GM19043 (cell line): ENCODE data around the gene EFNA5.
A peak's percentile ranks its signal among the peaks of the same experiment; 100 is the strongest.

ENCODE experiments used
- ATAC-seq: cut with Tn5 transposase; IDR thresholded peaks from one replicate; pipeline ENCODE4 v1.9.1; 2021; ENCODE audit warnings: low read depth; ENCODE audit not compliant: unreplicated experiment

EFNA5 gene

DNA sequence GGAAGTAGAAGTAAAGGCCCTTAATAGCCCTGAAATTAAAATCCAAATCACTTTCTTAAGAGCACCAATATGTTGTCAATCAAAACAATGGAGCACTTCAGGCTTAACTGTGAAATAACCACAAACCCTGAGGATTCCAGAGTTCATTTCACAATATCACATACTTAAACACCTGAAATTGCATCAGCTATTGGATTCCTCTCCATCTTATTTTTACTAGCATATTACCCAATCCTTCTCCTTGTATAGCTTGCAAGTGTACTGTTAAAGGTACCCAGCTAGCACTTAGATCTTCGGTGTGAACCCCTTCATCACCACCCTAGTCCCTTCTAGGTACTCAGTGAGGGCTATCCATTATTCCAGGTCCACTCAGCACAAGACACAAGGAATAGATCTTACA is 287.3 kb downstream of the EFNA5 start:
- ATAC-seq = no peak

DNA sequence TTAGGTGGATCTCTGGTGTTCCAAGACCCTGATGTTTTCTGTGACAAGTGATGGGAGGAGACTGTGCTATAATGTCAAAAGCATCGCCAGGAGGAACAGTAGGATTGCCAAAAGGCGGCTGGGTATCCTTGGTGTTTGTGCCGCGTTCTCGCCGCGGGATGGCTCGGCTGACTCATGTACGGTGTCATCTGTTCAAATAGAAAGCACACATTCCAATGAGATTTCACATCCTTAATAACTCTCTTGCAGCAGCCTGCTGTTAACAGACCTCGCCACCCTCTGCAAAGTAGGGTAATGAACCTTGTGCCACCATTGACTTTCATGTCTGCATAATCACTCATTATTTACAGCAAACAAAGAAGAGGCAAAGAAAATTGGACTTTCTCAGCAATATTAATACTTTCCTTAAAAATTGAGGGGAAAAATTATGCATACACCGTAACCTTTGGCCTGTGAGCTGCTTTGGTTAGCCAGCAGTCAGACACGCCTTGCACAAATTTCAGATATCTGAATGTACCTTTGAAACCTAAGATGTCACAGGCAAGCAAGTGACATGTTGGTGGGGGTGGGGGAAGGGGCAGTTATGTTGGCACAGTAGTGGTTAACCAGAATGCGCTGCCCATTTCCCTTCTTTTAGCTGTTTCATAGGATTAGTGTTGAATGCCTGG is 289.4 kb downstream of the EFNA5 start:
- ATAC-seq = no peak

DNA sequence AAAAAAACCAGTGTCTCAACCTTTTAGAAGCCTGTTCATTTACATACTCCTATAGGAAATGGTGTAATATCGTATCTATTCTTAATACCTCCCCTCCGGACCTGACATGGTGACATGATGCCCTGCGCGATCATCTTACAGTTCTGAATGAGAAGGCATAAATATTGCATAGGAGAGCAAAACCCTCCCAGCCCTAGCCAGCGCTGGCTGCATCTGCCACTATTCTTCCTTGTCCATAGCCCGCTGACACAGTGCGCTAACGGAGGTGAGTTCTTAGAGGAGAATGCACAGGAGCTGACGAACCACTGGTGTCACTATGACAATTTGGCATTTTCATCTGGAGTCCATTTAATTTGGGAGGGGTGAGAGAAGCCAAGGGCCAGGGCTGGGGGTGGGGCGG is 290.1 kb downstream of the EFNA5 start:
- ATAC-seq = no peak

DNA sequence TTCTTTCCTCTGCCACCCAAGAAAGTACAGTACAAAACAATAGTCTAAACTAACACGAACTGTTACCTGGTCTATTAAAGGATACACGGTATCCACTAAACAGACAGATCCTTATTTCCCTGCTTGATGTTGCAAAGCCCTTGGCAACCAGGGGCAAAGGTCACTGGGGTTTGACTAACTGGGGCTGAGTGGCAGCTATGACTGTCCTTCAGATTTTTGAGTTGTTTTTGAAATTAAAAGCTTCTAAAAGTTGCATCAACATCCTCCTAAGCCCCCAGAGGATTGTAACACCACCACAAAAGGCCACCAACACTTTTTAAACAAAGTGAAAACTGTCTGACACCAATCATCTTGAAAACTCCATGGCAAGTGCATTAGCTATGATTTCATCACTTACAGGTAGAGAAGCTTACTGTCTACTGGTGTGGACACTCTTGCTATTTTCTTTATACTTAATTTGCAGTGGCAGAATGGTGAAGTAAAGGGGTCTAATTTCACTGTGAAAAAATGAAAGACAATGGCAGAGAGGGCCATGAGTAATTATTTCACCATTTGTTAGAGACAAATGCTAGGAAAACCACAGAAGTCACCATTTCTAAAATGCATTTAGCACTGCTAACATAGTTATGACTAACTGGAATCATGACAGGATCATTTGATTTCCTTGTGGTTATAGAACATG is 292.4 kb downstream of the EFNA5 start:
- ATAC-seq = no peak

DNA sequence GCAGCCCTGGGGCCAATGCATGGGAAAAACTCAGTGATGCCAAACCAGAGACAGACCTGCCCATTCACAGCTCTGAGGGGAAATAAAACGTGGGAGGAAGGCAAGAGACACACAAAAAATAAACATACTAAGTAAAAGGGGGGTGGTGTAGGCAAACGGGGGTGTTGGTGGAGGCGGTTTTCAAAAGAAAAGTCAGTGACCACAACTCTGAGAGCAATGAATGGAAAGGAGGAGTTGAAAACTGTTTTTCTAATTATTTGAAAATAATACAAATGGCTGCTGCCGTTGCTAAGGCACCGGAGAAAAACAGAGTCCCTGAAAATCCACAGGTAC is 293.5 kb downstream of the EFNA5 start:
- ATAC-seq = no peak

DNA sequence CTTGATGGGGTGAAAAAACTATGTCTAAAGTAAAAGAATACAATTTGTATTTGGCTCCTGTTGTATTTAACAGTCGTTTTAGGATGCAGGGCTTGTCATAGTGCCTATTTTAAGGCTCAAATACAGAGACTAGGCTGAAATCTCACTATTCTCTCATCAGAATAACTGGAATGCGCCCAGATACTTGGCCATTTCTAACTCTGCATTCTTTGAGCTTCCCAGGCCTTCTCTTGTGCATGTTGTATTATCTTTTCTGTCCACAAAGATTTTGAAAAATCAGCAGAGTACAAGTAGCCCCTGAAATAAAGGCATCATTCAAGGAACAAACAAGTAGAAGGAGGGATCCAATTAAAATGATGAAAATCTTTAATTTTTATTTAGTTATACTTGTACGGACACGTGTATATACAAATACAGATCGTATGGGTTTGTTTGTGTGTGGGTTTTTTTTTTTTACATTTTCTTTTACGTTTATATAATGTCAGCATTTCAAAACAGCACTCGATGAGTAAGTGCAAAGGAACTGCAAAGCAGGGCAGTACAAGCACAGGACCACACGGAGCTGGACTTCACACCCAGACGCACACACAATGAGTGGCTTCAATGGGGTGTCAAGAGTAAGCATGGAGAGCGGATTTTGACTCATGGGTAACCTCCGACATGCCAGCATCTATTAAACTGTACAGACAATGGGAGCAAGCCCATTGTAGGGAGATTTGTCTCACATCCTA is 294.0 kb downstream of the EFNA5 start:
- no peak for ATAC-seq

DNA sequence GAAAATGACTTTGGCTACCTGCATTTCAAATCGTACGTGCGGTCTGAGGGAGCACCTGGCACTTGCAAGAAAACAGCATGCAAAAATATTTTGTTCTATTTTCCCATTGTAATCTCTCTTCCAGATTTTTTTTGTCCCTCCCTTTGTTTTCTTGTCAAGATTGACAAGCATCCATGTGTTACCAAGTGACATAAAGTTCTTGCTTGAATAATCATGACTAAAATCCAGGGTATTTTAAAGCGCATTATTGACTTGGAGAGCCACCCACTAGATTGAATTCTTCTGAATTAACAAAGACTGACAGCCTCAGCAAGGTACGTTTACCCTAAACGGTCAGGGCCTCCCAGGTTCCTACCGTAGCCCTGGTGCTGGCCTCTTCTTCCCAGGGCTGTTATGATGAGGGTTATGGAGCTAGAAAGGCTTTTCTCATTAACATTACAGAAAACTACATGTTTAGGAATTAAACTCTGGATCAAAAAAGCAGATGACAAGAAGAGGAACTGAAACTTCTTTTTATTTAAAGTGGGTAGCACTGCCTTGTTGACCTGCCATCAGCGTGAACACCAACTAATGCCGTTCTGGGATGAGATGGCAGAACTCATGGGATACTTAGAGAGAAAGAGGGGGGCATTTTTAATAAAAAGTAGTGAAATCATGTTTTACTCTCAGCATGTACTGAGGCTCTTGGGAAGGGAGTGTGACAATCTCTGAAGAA is 297.0 kb downstream of the EFNA5 start:
- ATAC-seq = peak; percentile 82

DNA sequence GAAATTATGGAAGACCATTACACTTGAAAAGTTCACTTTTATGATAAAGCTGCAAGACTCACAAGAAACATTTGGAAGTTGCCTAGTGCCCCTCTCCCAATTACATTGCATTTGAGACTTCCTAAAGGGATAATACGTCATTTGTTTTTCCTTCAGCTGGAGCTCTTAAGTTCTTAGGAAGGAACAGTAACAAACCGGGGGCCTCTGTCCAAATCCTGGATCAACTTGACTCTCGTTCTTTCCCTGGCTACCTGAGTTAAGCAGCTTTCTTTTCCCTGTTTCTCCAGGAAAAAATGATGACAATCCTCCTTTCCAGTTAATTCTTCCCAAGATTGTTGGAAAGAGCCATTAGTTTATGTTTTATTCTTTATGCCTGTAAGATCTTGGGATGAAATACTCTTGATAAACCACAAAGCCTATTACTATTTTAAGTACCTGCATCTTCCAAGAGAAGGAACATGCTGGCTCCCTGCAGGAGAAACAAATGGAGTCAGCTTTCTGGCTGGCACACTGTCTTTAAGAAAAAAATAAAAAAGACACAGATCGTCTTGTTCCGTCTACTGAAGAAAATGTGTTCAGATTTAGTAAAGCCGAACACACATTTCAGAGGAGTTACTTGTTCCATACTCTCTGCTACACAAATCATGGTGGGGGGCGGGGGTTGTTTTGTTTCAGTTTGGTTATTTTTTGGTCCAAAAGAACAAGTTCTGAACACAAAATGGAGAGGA is 297.9 kb downstream of the EFNA5 start:
- ATAC-seq = no peak

DNA sequence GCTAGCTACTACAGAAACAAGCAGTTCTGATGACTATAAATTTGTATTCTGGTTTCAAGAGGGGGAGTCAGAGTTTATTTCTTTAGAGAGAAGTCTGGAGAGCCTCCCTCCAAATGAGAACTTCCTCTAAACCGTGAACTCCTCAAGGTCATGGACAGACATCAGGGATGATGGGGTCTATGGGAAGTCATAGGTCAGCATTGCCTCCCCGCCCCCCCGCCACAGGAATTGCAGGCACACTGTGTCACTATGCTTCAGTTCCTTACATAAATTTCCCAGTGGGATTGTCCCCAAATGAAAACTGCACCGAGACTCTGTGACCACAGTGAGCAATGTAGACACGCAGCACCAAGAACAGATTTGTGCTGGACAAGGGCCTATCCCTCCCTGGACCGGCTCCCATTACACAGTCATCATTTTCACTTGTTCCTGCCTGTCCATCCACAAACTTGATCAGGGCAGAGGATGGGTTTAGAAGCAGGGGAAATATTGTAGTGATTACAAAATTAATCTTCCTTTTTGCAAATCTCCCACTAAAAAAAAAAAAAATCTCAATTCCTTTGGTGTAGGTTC is 300.3 kb downstream of the EFNA5 start:
- ATAC-seq = no peak

DNA sequence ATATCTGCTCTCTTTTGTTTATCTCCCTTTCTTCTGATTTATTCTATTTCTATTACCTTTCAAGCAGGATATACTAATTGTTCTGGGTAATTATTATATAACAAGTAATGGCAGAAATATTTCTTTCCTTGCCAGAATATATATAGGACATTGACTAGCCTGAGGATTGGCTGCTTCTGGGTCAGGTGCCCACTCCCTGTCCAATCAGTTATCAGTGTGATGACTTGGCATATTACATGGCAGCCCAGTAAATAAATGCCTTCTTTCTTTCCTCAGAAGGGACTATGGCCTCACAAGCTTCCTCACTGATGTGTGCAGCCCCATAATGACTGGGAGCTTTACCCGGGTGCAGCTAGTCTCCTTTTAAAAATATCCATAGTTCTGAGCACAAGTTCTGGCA is 301.1 kb downstream of the EFNA5 start:
- ATAC-seq = no peak

DNA sequence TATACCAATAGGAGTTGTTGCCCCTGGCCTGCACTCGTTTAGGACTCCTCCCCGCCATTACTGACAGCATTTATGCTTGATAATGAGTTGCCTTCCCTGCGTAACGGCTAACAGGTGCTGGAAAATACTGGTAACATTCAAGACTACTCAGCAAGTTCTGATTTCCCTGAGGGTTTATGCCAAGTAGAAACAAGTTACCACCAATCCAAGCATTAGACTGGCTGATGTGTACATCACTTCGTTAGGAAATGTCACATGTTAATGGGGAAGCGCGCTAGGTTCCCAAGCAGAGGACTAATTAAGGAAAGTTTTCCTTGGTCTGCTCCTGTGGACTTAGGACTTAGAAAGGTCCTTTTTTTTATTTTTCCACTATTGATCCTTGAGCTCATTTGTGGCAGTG is 302.1 kb downstream of the EFNA5 start:
- ATAC-seq = no peak

DNA sequence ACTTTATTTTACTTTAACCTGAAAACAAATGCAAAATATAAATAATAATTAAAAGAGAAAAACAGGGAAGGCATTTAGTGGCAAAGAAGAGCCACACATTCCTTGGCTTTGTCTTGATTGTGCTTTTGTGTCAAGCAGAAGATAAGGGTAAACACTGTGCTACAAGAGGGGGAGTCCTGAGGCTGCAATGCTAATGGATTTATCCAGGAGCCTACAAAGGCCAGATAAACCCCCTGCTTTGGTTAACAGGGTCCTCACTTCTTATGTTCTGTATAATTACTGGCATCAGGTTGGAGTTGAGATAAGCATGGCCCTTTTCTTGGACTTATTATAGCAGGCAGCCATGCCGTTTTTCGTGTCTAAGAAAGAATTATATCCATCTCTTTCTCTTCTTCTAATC is 302.8 kb downstream of the EFNA5 start:
- ATAC-seq = no peak

DNA sequence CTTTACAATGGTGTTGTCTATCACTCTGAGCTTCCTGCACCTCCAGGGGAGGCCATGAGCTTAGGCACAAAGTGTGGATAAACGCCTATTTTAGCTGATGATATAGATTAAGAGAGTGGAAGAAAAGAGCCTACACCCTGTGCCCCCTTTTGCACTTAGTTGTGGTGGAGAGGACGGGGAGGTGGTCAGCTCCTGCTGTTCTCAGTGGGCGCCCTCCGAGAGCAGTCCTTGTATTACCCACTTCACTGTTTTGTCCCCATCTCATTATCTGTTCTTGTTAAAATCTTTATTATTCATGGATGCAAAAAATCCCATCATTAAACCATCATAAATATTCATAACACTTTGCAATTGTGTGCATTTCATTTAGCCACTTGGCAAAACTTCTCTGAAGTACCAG is 303.3 kb downstream of the EFNA5 start:
- no peak for ATAC-seq

DNA sequence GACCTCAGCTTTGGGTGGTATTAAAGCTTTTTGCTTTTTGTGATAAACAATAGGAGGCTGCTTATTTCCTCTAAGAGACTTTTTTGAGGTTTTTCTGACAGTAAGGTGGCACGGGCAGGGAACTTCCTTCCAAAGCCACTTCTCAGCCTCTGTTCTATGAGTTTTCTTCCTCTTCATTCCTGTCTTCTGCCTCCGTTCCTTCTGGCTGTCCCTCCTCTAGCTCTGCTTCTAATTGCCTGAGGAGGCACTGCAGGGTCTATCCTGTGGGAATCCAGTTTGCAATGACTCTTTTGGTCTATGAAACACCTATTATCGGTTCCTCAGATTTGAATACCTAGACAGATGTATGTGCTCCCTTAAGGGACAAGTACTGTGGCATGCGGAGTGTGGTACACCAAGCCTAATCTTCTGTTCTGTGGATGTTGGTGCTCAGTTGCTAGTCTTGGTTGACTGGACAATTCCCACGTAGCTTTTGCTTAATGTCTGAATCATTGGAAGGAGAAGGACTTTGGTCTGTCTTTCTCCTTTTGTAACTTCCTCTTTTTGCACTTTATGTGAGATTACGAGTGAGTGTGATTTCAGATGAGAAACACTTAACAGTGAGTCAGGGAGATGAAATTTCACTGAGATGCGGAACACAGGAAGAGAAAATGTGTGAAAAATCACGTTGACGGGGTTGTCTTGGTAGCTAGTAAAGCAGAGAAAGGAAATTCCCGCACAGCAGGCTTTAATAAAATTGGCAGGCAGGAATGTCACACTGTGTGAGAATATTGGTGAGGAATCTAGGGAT is 305.2 kb downstream of the EFNA5 start:
- peak; percentile 52 for ATAC-seq

DNA sequence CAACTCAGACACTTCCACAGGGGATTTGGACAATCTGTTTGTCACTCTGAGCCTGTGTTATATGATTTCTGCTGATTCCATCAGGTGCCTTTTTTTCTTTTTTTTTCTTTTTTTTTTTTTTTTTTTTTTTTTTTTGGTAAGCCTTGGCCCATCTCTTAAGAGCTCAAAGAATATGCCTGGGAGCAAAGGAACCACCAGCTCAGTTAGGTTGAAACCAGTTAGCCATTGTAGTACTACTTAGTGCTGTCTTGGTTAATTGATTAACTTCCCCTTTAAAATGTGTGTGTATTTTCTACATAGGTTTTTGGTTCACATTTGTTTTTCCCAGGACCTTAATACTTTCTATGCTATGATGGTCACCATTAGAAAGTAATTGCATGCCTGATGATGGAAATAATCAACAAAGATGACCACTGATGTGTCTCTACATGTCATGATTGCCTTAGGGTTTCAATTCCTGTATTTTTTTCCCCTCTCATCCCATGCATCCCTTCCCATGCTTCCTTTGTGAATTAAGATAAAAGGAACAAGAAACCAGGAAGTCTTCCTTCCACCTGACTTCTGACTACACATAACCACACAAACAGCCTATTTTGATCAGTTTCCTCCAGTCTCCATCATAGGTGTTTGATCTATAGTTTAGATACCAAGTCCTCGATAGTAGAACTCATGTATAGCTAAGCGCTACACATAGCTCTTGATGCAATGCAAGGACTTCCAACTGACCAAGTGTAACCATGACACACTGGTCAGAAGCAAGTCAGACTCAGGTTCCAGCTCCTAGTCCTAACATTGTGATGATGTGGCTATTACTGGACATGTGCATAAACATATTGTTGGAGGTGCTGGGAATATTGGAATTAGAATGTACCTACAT is 306.1 kb downstream of the EFNA5 start:
- ATAC-seq = peak; percentile 38

DNA sequence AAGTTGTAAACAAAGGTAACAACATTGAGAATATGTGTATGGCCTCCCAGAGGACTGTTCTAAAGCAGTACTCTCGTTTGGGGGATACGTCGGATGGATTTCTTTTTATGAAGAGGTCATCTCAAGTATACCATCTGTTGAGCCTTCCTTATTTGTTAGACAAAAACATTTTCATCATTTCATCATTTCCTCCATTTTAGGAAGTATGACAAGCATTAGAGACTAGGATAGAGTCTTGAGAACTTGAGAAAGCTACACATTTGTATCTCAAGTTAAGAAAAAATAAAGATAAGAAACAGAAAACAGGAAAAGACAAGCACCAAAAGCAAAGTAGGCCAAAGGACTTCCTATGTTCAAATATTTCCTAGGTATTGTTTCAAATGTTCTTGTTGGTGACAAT is 307.0 kb downstream of the EFNA5 start:
- ATAC-seq = no peak

DNA sequence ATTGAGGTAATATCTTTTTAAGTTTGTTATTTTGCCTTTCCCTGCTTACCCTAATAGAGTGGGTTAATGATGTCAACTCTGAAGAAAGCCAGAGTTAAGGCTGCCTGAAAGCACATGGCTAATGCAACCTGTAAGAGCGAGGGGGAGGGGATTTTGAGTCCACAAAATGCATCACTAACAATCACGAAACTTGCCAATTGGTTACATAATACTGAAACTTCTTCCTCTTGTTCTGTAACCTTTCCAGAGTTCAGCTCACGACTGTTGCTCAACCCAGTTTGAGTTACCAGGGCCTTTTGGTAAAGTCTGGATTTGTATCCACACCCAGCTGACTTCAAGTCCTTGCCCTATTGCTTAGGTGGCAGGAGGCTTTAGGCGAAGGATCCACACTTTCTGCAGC is 308.8 kb downstream of the EFNA5 start:
- no peak for ATAC-seq

DNA sequence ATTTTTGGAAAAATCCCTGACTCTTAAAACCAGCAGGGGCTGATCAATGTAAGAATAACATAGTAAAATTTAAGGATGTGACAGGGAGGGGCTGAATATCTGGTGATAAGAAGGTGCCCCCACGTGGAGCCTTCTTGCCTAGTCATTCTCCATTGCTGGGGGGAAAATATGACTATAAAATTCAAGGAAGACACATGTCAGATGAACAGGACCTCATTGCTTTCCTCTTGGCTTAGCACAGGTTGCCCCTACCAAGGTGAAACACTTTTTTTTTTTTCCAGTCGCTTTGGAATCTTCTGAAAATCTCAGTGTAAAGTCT is 310.9 kb downstream of the EFNA5 start:
- ATAC-seq = no peak
